B cell (primary cell): Measurements from ENCODE around the gene VCL.

Source experiments
- EZH2 ChIP-seq: IDR thresholded peaks from 2 replicates; pipeline ENCODE4 v1.6.1; 2012; ENCODE audit warnings: borderline replicate concordance, low read depth, mild to moderate bottlenecking, moderate library complexity, low read length; ENCODE audit not compliant: insufficient read depth, poor library complexity, severe bottlenecking
- TF ChIP-seq, protein P1 (sequence below): fragments of 200-600 bp; IDR thresholded peaks from one replicate; pipeline ENCODE4 v1.8.0; 2022; ENCODE audit warnings: antibody characterized with exemption, mild to moderate bottlenecking

DNA sequence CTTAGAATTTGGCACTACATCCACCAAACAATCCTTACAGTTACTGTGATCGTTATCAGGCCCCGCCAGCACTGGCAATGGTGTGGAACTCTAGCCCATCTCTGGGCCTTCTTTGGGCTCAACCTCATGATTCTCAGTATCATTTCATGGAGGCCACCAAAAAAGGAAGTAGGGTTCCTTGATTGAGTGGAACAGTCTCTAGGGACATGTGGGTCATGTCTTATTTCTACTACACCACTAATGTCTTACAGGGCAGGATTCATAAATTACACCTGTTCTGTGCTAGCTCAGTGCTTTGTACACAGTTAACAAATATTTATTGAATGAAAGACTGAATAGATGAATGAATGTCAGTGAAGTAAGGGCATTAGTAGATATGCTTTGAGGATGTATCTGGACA is 98.9 kb downstream of the VCL start:
- TF ChIP-seq, protein P1, sequence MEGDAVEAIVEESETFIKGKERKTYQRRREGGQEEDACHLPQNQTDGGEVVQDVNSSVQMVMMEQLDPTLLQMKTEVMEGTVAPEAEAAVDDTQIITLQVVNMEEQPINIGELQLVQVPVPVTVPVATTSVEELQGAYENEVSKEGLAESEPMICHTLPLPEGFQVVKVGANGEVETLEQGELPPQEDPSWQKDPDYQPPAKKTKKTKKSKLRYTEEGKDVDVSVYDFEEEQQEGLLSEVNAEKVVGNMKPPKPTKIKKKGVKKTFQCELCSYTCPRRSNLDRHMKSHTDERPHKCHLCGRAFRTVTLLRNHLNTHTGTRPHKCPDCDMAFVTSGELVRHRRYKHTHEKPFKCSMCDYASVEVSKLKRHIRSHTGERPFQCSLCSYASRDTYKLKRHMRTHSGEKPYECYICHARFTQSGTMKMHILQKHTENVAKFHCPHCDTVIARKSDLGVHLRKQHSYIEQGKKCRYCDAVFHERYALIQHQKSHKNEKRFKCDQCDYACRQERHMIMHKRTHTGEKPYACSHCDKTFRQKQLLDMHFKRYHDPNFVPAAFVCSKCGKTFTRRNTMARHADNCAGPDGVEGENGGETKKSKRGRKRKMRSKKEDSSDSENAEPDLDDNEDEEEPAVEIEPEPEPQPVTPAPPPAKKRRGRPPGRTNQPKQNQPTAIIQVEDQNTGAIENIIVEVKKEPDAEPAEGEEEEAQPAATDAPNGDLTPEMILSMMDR, result no peak
- no peak for TF ChIP-seq EZH2
